HG03280 (cell line): ENCODE measurements around the gene UBAP1L.
A peak's percentile ranks its signal among the peaks of the same experiment; 100 is the strongest.
"Not testable (repeated sequence)": the region's sequence is repeated elsewhere in the genome, so short reads cannot be mapped to it uniquely, and the experiment has no call there.

ENCODE experiments used
- ATAC-seq: cut with Tn5 transposase; IDR thresholded peaks from one replicate; pipeline ENCODE4 v1.9.1; 2021; ENCODE audit warnings: mild to moderate bottlenecking, moderate library complexity; ENCODE audit not compliant: unreplicated experiment

The UBAP1L gene

DNA sequence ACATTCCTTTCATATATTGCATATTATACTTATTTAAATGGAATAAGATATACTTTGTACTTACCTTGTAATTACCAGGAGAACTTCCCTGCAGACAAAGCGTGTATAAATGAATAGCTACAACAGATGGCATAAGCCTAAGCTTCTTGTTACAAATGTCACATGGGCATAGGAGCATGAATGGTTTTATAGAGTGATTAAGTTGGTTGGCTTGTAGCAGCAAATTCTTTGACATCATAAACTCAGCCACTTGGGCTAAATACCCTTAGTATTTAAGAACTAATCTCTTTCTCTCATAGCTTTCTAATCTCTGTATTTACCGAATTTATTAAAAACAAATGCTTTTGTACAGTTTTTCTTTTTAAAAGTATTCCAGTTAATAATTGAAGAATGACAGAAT is at the start of gene UBAP1L:
TSS of gene UBAP1L (minus strand) at position 115 of the 400 bp plus-strand sequence. CDS start 8,985 bp downstream, outside the sequence.
- ATAC-seq, result no peak

DNA sequence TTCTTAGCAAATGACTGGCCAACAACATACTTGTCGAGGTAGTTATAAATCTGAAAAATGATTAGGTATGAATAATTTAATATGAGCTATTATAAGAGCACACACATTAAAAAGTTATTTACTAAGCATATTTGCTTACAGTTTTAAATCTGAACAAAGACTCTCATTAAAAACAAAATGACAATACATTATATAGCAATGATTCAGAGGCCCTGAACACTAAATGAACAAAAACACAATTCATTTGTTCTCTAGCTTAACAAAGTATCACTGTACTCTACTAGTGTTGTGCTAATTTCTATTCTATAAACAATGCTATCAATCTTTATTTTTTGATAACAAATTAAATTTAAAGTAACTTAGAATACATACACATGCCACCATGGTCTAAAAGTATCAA is 49.1 kb upstream of the UBAP1L start:
- no peak for ATAC-seq

DNA sequence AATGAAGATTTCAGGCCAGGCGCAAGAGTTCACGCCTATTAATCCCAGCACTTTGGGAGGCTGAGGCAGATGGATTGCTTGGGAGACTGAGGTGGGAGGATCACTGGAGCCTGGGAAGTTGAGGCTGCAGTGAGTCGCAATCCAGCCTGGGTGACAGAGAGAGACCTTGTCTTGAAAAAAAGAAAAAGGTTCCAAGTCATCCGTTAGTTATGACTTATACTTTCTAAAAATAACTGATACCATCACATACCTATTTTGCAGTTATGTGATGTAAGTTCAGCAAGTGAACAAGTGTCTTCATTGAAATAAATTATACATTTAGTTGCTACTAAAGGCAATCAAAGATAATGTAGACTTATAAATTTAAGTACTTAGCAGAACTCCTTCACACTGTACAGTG is 48.0 kb upstream of the UBAP1L start:
- no peak for ATAC-seq

DNA sequence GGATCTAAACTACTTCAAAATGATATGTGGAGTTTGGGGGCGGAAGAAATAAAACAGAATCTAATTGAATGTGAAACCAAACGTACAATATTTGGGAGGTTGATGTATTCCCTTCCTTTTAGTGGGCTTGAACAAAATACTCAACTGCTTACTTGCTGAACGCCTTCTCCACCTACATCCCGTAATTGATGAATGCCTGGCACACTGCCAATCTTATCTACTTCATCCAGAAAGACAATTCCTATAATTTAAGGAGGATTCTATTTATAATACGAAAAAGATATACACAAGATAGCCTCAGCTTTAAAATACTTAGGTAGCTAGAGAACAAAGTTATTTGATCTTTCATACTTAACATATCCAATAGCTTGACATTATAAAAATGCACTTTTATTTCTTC is 41.7 kb upstream of the UBAP1L start:
- no peak for ATAC-seq

GRCh38 chr15:65154720-65155119 is 39.7 kb upstream of the UBAP1L start:
- no peak for ATAC-seq

DNA sequence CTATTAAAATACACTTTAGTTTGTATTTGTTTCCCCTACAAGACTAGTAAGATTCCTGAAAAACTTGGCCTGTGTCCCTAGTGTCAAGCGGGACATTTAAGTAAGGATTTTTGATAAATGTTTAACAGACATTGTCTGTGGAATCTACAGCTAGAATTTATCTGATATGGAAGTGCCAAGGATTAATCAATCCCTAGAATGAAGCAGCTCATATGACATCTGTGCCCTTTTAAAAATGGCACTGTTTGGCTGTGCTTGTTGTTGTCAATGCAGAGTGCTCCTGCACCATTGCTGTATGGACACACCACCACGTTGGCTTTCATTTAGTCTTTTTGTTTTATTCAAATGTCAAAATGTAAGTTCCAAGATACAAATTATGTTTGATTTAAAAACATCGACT is 32.9 kb upstream of the UBAP1L start:
- no peak for ATAC-seq

DNA sequence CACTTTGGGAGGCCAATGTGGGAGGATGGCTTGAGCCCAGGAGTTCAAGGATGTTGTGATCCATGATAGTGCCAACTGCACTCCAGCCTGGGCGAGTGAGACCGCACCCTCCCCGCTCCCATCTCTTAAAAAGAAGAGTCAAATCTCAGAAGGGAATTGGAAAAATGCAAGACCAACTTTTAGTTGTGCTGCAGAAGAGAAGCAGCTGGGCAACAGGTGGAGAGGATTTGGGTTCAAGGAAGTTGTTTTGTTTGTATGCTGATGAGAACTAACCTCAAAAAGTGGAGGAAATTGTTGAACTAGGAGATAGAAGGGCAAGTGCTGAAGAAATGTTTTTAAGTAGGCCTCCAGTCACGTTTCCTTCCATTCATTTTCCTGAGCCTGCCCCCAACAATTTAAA is 31.4 kb upstream of the UBAP1L start:
- no peak for ATAC-seq

GRCh38 chr15:65138631-65139030 is 23.6 kb upstream of the UBAP1L start:
- ATAC-seq, result not testable (repeated sequence)

DNA sequence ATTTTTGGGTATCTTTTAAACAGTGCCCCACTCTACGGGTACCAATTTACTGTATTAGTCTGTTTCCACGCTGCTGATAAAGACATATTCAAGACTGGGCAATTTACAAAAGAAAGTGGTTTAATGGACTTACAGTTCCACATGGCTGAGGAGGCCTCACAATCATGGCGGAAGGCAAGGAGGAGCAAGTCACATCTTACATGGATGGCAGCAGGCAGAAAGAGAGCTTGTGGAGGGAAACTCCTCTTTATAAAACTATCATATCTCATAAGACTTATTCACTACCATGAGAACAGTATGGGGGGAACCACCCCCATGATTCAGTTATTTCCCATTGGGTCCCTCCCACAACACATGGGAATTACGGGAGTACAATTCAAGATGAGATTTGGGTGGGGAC is 22.9 kb upstream of the UBAP1L start:
- not testable (repeated sequence) for ATAC-seq

GRCh38 chr15:65137089-65137488 is 22.1 kb upstream of the UBAP1L start:
- not testable (repeated sequence) for ATAC-seq

DNA sequence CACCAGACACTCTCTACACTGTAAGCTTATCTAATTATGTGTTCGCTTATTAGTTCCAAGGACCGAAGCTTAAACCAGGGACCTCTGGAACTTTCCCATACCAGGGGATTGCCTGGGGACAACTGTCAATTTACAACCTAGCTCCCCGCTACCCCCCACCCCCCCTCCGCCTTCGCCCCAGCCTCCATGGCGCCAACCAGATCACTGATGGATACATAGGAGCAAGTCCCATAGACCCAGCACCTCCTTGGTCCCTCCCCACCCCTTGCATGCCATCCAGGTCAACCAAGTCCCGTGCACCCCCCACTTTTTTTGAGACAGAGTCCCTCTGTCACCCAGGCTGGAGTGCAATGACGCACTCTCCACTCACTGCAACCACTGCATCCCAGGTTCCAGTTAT is 19.5 kb upstream of the UBAP1L start:
- ATAC-seq, result no peak

DNA sequence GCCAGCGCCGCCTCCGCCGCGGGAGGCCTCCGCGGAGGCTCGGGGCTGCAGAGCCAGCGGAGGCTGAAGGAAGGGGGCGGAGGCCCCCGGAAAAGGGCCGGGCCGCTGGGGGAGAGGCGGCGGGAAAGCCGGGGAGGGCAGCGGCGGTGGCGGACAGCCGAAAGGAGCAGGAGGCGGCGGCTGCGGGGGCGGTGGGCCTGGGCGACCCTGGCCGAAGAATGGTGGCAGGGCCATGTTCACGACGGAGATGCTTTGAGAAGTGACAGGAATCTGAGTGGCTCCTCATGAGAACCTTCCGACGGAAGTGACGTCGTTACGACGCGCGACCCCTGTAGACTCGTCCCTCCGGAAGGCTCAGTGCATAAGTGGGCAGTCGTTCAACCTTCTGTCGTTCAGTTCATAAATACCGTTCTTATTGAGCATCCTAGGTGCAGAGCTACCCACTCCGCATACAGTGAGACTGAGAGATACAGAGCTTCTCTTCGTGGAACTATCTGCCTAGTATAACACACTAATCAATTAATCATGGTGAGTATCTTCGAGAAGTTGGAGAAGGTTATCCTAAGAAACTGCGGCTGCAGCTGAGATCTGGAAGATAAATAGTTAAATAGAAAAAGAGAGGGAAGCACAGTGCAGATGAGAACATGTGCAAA is 18.7 kb upstream of the UBAP1L start, which contains the start of gene PDCD7:
TSS of gene PDCD7 (minus strand) at position 261 of the 653 bp plus-strand sequence. CDS start at position 234, 27 bp downstream.
- ATAC-seq, result peak; percentile 77

GRCh38 chr15:65132878-65133547 is 18.0 kb upstream of the UBAP1L start:
- ATAC-seq, result peak; percentile 44

DNA sequence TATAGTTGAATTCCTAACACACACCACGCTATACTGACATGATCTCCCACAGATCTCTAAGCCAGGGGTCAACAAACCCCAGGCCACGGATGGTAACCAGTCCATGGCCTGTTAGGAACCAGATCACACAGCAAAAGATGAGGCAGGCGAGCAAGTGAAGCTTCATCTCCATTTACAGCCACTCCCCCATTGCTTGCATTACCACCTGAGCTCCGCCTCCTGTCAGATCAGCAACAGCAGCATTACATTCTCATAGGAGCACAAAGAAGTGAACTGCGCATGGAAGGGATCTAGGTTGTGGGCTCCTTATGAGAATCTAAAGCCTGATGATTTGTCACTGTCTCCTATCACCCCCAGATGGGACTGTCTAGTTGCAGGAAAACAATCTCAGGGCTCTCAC is 15.9 kb upstream of the UBAP1L start:
- ATAC-seq, result no peak

GRCh38 chr15:65115542-65115941 is 542 bp upstream of the UBAP1L start:
- no peak for ATAC-seq

DNA sequence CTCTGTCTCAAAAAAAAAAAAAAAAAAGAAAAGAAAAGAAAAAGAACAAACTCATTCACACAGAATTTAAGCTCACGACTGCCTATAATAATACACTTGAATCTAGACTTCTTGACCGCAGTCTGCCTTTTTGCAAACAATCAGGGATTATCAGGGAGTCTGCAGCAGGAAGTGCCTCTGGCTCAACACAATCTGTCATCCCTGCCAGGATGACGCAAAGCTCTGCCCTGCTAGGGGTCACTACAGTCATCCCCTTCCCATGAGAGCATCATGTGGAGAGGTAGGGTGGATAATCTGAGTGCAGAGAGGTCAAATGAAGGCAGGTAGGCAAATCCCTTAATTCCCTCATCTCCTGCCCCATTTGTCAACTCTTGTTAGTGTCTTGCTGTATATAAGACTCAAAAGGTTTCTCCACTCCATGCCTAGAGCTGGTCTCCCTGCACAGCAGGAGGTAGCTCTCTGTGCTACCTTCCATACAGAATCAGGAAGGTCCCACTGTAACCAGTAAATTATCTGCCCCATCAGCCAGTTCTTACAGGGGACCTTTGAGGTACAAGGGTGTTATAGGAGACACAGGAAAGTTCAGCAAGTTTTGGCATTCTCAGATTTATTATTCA is 4.2 kb downstream of the UBAP1L start:
- ATAC-seq, result no peak

GRCh38 chr15:65106011-65106590 is 8.9 kb downstream of the UBAP1L start:
- ATAC-seq, result no peak

- no peak for ATAC-seq
Observed at GRCh38 chr15:65105038-65105437, 10.0 kb downstream of the UBAP1L start.

- no peak for ATAC-seq
Observed at GRCh38 chr15:65102912-65103311, 12.1 kb downstream of the UBAP1L start.

DNA sequence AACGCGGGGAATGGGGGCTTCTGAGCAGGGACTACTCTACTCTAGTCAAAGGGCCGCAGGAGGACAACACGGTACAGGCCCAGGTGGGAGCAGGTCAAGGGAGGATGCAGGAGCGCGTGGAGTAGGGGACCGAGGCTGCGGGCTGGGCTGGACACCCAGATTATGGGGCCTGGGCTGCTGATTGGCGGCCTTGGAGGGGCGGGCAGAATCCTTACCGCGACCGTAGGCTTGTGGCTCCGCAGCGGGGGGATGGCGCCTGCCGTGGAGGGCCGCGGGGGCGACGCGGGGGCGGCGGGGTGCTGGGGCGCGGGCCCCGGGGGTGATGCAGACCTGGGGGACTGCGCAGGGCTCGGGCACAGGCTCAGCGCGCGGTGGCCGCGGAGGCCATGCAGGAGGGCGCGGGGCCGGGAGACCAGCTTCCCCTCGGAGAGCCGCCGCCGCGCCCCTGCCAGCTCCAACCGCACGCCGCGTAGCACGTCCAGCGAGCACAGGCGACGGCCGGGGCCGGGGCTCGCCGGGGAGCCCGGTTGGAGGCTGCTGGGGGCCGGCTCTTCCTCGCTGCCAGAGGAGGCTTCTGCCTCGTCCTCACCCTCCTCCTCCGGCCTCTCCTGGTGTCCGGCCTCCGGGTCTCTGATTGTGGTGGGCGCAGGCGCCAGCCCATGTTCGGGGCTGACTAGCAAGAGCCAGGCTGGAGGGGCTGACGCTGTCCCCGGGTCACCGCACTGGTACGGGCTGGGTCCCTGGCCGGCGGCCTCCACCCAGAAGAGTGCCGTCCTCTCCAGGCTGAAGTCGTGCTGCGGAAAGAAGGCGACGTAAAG is 12.9 kb downstream of the UBAP1L start:
- no peak for ATAC-seq

- ATAC-seq, result no peak
Observed at GRCh38 chr15:65101411-65101890, 13.5 kb downstream of the UBAP1L start.
